ENCODE data around the gene KCNK15.

The KCNK15 gene

GRCh38 chr20:44703956-44704488 lies 41.6 kb upstream of the KCNK15 start:
- H3K36me3 ChIP-seq (ENCODE audit: control insufficient read depth in 1 of 2, insufficient read depth in 2 of 2, low read length in 2 of 2), result no peaks in the 10 kb centered on the region
- H3K4me1 ChIP-seq (ENCODE audit: control insufficient read depth in 1 of 2, insufficient read depth in 2 of 2, low read length in 2 of 2), result peaks cover 0 to 4% of the 10 kb centered on the region in 2 donors
- no peaks in the 10 kb centered on the region for H3K9me3 ChIP-seq (ENCODE audit: control insufficient read depth in 1 of 2, low read length in 2 of 2)
- H3K4me3 ChIP-seq (ENCODE audit: low read depth in 1 of 2, low read length in 2 of 2), result no peak overlapping the region
- H3K9ac ChIP-seq (ENCODE audit: low read depth in 1 of 2, low read length in 2 of 2), result no peak overlapping the region
- no peaks in the 10 kb centered on the region for H3K27me3 ChIP-seq (ENCODE audit: control insufficient read depth in 1 of 2, insufficient read depth in 2 of 2, low read length in 2 of 2)
- no peak overlapping the region for H3K27ac ChIP-seq (ENCODE audit: low read depth, low read length)

- no peaks in the 10 kb centered on the region for H3K9me3 ChIP-seq (ENCODE audit: control insufficient read depth in 1 of 2, low read length in 2 of 2)
- H3K27me3 ChIP-seq (ENCODE audit: control insufficient read depth in 1 of 2, insufficient read depth in 2 of 2, low read length in 2 of 2), result no peaks in the 10 kb centered on the region
- H3K36me3 ChIP-seq (ENCODE audit: control insufficient read depth in 1 of 2, insufficient read depth in 2 of 2, low read length in 2 of 2), result no peaks in the 10 kb centered on the region
- no peak overlapping the region for H3K4me3 ChIP-seq (ENCODE audit: low read depth in 1 of 2, low read length in 2 of 2)
- no peak overlapping the region for H3K9ac ChIP-seq (ENCODE audit: low read depth in 1 of 2, low read length in 2 of 2)
- H3K27ac ChIP-seq (ENCODE audit: low read depth, low read length), result no peak overlapping the region
- peaks cover 0 to 4% of the 10 kb centered on the region in 2 donors for H3K4me1 ChIP-seq (ENCODE audit: control insufficient read depth in 1 of 2, insufficient read depth in 2 of 2, low read length in 2 of 2)
Measured at GRCh38 chr20:44704551-44704971, 41.1 kb upstream of the KCNK15 start.

DNA sequence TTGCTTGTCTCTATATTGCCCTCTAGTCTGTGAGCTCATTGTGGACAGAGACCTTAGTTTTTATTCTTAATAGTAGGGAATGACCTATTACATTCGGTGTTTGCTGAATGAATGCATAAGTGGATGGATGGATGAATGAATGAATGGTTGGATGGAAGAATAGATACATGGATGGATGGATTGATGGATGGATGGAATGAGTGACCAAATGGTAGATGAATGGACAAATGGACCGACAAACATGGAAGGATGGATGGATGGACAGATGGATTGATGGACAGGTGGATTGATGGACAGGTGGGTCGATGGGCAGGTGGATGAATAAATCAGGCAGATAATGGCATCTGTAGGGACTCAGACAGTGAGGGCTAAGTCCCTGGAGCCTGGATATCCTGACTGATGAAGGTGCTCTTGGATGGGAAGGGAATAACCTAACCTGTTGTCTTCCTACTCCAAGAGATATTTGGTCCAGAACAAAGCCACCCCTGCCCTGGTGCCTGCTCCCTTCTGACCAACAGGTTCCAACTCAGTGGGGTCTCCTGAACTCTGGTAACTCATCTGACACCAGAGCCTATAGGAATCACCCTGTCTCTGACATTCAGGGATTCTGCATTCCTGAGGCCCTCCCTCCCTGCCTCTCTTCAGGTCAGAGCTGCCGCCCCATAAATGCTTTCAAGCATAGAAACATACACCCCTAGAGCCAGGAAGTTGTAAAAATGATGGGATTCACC lies 40.1 kb upstream of the KCNK15 start:
- Histone ChIP-seq H3K9me3 (ENCODE audit: control insufficient read depth in 1 of 2, low read length in 2 of 2) (no peaks in the 10 kb centered on the region), H3K27me3 (ENCODE audit: control insufficient read depth in 1 of 2, insufficient read depth in 2 of 2, low read length in 2 of 2) (no peaks in the 10 kb centered on the region), H3K4me1 (ENCODE audit: control insufficient read depth in 1 of 2, insufficient read depth in 2 of 2, low read length in 2 of 2) (peaks cover 0 to 4% of the 10 kb centered on the region in 2 donors), H3K9ac (ENCODE audit: low read depth in 1 of 2, low read length in 2 of 2) (no peak overlapping the region), H3K4me3 (ENCODE audit: low read depth in 1 of 2, low read length in 2 of 2) (no peak overlapping the region), H3K36me3 (ENCODE audit: control insufficient read depth in 1 of 2, insufficient read depth in 2 of 2, low read length in 2 of 2) (no peaks in the 10 kb centered on the region), H3K27ac (ENCODE audit: low read depth, low read length) (no peak overlapping the region)

GRCh38 chr20:44706301-44707017 lies 39.2 kb upstream of the KCNK15 start:
- Histone ChIP-seq H3K36me3 (ENCODE audit: control insufficient read depth in 1 of 2, insufficient read depth in 2 of 2, low read length in 2 of 2) (no peaks in the 10 kb centered on the region), H3K4me3 (ENCODE audit: low read depth in 1 of 2, low read length in 2 of 2) (no peak overlapping the region), H3K27me3 (ENCODE audit: control insufficient read depth in 1 of 2, insufficient read depth in 2 of 2, low read length in 2 of 2) (no peaks in the 10 kb centered on the region), H3K4me1 (ENCODE audit: control insufficient read depth in 1 of 2, insufficient read depth in 2 of 2, low read length in 2 of 2) (peaks cover 0 to 4% of the 10 kb centered on the region in 2 donors), H3K9ac (ENCODE audit: low read depth in 1 of 2, low read length in 2 of 2) (no peak overlapping the region), H3K27ac (ENCODE audit: low read depth, low read length) (no peak overlapping the region), H3K9me3 (ENCODE audit: control insufficient read depth in 1 of 2, low read length in 2 of 2) (no peaks in the 10 kb centered on the region)

GRCh38 chr20:44707018-44707579 lies 38.6 kb upstream of the KCNK15 start:
- H3K27ac ChIP-seq (ENCODE audit: low read depth, low read length), result no peak overlapping the region
- H3K4me3 ChIP-seq (ENCODE audit: low read depth in 1 of 2, low read length in 2 of 2), result no peak overlapping the region
- no peaks in the 10 kb centered on the region for H3K27me3 ChIP-seq (ENCODE audit: control insufficient read depth in 1 of 2, insufficient read depth in 2 of 2, low read length in 2 of 2)
- H3K4me1 ChIP-seq (ENCODE audit: control insufficient read depth in 1 of 2, insufficient read depth in 2 of 2, low read length in 2 of 2), result no peaks in the 10 kb centered on the region
- no peaks in the 10 kb centered on the region for H3K9me3 ChIP-seq (ENCODE audit: control insufficient read depth in 1 of 2, low read length in 2 of 2)
- no peak overlapping the region for H3K9ac ChIP-seq (ENCODE audit: low read depth in 1 of 2, low read length in 2 of 2)
- H3K36me3 ChIP-seq (ENCODE audit: control insufficient read depth in 1 of 2, insufficient read depth in 2 of 2, low read length in 2 of 2), result no peaks in the 10 kb centered on the region

DNA sequence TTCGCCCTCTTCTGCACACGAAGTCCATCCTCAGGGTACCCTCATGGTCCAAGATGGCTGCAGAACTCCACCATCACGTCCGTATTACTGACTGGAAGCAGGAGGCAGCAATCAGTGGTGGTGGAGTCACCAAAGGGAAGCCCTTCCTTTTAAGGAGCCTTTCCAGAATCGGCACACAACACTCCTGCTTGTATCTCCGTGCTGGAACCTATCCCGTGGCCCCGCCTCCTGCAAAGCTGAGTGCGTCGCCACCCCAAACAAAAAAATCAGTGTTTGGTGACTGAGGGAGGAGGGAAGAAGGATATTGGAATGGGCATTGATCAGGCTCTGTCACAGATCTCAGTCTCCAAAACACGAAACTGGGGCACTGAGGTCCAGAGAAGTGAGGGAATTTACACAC lies 36.3 kb upstream of the KCNK15 start:
- Histone ChIP-seq H3K4me1 (ENCODE audit: control insufficient read depth in 1 of 2, insufficient read depth in 2 of 2, low read length in 2 of 2) (peaks cover 3 to 4% of the 10 kb centered on the region in 2 donors), H3K9ac (ENCODE audit: low read depth in 1 of 2, low read length in 2 of 2) (no peak overlapping the region), H3K27me3 (ENCODE audit: control insufficient read depth in 1 of 2, insufficient read depth in 2 of 2, low read length in 2 of 2) (no peaks in the 10 kb centered on the region), H3K36me3 (ENCODE audit: control insufficient read depth in 1 of 2, insufficient read depth in 2 of 2, low read length in 2 of 2) (no peaks in the 10 kb centered on the region), H3K9me3 (ENCODE audit: control insufficient read depth in 1 of 2, low read length in 2 of 2) (no peaks in the 10 kb centered on the region), H3K4me3 (ENCODE audit: low read depth in 1 of 2, low read length in 2 of 2) (no peak overlapping the region), H3K27ac (ENCODE audit: low read depth, low read length) (no peak overlapping the region)

- H3K27me3 ChIP-seq (ENCODE audit: control insufficient read depth in 1 of 2, insufficient read depth in 2 of 2, low read length in 2 of 2), result no peaks in the 10 kb centered on the region
- no peaks in the 10 kb centered on the region for H3K9me3 ChIP-seq (ENCODE audit: control insufficient read depth in 1 of 2, low read length in 2 of 2)
- H3K9ac ChIP-seq (ENCODE audit: low read depth in 1 of 2, low read length in 2 of 2), result no peak overlapping the region
- no peaks in the 10 kb centered on the region for H3K36me3 ChIP-seq (ENCODE audit: control insufficient read depth in 1 of 2, insufficient read depth in 2 of 2, low read length in 2 of 2)
- no peak overlapping the region for H3K4me3 ChIP-seq (ENCODE audit: low read depth in 1 of 2, low read length in 2 of 2)
- H3K4me1 ChIP-seq (ENCODE audit: control insufficient read depth in 1 of 2, insufficient read depth in 2 of 2, low read length in 2 of 2), result peaks cover 7 to 8% of the 10 kb centered on the region in 2 donors
- no peak overlapping the region for H3K27ac ChIP-seq (ENCODE audit: low read depth, low read length)
Measured at GRCh38 chr20:44709797-44710196, 35.9 kb upstream of the KCNK15 start.

- Histone ChIP-seq H3K9ac (ENCODE audit: low read depth in 1 of 2, low read length in 2 of 2) (no peak overlapping the region), H3K9me3 (ENCODE audit: control insufficient read depth in 1 of 2, low read length in 2 of 2) (no peaks in the 10 kb centered on the region), H3K4me3 (ENCODE audit: low read depth in 1 of 2, low read length in 2 of 2) (no peak overlapping the region), H3K27me3 (ENCODE audit: control insufficient read depth in 1 of 2, insufficient read depth in 2 of 2, low read length in 2 of 2) (no peaks in the 10 kb centered on the region), H3K27ac (ENCODE audit: low read depth, low read length) (no peak overlapping the region), H3K36me3 (ENCODE audit: control insufficient read depth in 1 of 2, insufficient read depth in 2 of 2, low read length in 2 of 2) (no peaks in the 10 kb centered on the region), H3K4me1 (ENCODE audit: control insufficient read depth in 1 of 2, insufficient read depth in 2 of 2, low read length in 2 of 2) (peaks cover 10 to 11% of the 10 kb centered on the region in 2 donors)
Measured at GRCh38 chr20:44711237-44711636, 34.4 kb upstream of the KCNK15 start.

GRCh38 chr20:44714102-44714700 lies 31.5 kb upstream of the KCNK15 start:
- Histone ChIP-seq H3K4me3 (ENCODE audit: low read depth in 1 of 2, low read length in 2 of 2) (no peak overlapping the region), H3K9ac (ENCODE audit: low read depth in 1 of 2, low read length in 2 of 2) (no peak overlapping the region), H3K27ac (ENCODE audit: low read depth, low read length) (no peak overlapping the region), H3K36me3 (ENCODE audit: control insufficient read depth in 1 of 2, insufficient read depth in 2 of 2, low read length in 2 of 2) (no peaks in the 10 kb centered on the region), H3K27me3 (ENCODE audit: control insufficient read depth in 1 of 2, insufficient read depth in 2 of 2, low read length in 2 of 2) (no peaks in the 10 kb centered on the region), H3K4me1 (ENCODE audit: control insufficient read depth in 1 of 2, insufficient read depth in 2 of 2, low read length in 2 of 2) (peaks cover 10 to 11% of the 10 kb centered on the region in 2 donors), H3K9me3 (ENCODE audit: control insufficient read depth in 1 of 2, low read length in 2 of 2) (no peaks in the 10 kb centered on the region)

Measured in duodenal mucosa (tissue), 2 donors.